Karpas-422 (cell line): ENCODE results near the gene PARD3B. TPM values are rescaled to one million over a fixed set of nuclear protein-coding genes. Genes with fewer than 3 reads are reported as not detected.

ENCODE experiments used
- DNase-seq: peaks from one replicate; pipeline ENCODE4 v3.0.0-alpha.2; 2015
- H2AFZ ChIP-seq: fragments of 200-600 bp; sonication (generic); 2 replicates; pipeline ENCODE4 v1.6.1; 2014; ENCODE audit warnings: antibody characterized with exemption, low read length, mixed read lengths
- H3K27ac ChIP-seq: fragments of 200-600 bp; sonication (generic); 2 replicates; pipeline ENCODE4 v1.5.1; 2014; ENCODE audit warnings: mild to moderate bottlenecking, low read length, moderate library complexity
- H3K27me3 ChIP-seq: fragments of 200-600 bp; sonication (generic); 2 replicates; pipeline ENCODE4 v1.6.1; 2014; ENCODE audit warnings: low read length, mixed read lengths
- H3K36me3 ChIP-seq: fragments of 200-600 bp; sonication (generic); 2 replicates; pipeline ENCODE4 v1.6.1; 2014; ENCODE audit warnings: low read length, mixed read lengths; ENCODE audit not compliant: insufficient read depth
- H3K4me1 ChIP-seq: fragments of 200-600 bp; sonication (generic); 2 replicates; pipeline ENCODE4 v1.6.1; 2014; ENCODE audit warnings: mild to moderate bottlenecking, low read length, mixed read lengths
- H3K4me2 ChIP-seq: fragments of 200-600 bp; sonication (generic); 2 replicates; pipeline ENCODE4 v1.6.1; 2014; ENCODE audit warnings: low read length, low read depth, mild to moderate bottlenecking; ENCODE audit not compliant: poor library complexity, severe bottlenecking
- H3K4me3 ChIP-seq: fragments of 200-600 bp; sonication (generic); 2 replicates; pipeline ENCODE4 v1.5.1; 2014; ENCODE audit warnings: mild to moderate bottlenecking, antibody characterized with exemption, low read length, mixed read lengths
- H3K79me2 ChIP-seq: fragments of 200-600 bp; sonication (generic); 2 replicates; pipeline ENCODE4 v1.6.1; 2014; ENCODE audit warnings: mild to moderate bottlenecking, low read length, mixed read lengths
- H3K9ac ChIP-seq: fragments of 200-600 bp; sonication (generic); 2 replicates; pipeline ENCODE4 v1.6.0; 2014; ENCODE audit warnings: low read length
- H3K9me2 ChIP-seq: fragments of 200-600 bp; sonication (generic), shearing (Covaris generic); replicated peaks from 2 replicates; pipeline ENCODE4 v1.6.0; 2014; ENCODE audit warnings: mild to moderate bottlenecking, low read length, moderate library complexity; ENCODE audit not compliant: insufficient read depth
- H3K9me3 ChIP-seq: fragments of 300-700, 200-600 bp; sonication (generic); 2 replicates; pipeline ENCODE4 v1.6.1; 2014; ENCODE audit warnings: low read length, mixed read lengths
- H4K20me1 ChIP-seq: fragments of 200-600 bp; sonication (generic); 2 replicates; pipeline ENCODE4 v1.6.1; 2014; ENCODE audit warnings: mild to moderate bottlenecking, antibody characterized with exemption, low read length, low read depth; ENCODE audit not compliant: insufficient read depth
- total RNA-seq: library from RNA; depleted of rRNA; stranded (reverse); fragments of >200 nt; shearing (Covaris generic); gene quantifications from 2 replicates; pipeline ENCODE4 v1.2.3, GENCODE V29; 2014; ENCODE audit warnings: low replicate concordance; rRNA removed

PARD3B gene, protein sequence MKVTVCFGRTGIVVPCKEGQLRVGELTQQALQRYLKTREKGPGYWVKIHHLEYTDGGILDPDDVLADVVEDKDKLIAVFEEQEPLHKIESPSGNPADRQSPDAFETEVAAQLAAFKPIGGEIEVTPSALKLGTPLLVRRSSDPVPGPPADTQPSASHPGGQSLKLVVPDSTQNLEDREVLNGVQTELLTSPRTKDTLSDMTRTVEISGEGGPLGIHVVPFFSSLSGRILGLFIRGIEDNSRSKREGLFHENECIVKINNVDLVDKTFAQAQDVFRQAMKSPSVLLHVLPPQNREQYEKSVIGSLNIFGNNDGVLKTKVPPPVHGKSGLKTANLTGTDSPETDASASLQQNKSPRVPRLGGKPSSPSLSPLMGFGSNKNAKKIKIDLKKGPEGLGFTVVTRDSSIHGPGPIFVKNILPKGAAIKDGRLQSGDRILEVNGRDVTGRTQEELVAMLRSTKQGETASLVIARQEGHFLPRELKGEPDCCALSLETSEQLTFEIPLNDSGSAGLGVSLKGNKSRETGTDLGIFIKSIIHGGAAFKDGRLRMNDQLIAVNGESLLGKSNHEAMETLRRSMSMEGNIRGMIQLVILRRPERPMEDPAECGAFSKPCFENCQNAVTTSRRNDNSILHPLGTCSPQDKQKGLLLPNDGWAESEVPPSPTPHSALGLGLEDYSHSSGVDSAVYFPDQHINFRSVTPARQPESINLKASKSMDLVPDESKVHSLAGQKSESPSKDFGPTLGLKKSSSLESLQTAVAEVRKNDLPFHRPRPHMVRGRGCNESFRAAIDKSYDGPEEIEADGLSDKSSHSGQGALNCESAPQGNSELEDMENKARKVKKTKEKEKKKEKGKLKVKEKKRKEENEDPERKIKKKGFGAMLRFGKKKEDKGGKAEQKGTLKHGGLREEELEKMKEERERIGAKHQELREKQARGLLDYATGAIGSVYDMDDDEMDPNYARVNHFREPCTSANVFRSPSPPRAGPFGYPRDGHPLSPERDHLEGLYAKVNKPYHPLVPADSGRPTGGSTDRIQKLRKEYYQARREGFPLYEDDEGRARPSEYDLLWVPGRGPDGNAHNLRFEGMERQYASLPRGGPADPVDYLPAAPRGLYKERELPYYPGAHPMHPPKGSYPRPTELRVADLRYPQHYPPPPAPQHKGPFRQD (N-terminal part only)
- total RNA-seq: not detected in 2 replicates

DNA sequence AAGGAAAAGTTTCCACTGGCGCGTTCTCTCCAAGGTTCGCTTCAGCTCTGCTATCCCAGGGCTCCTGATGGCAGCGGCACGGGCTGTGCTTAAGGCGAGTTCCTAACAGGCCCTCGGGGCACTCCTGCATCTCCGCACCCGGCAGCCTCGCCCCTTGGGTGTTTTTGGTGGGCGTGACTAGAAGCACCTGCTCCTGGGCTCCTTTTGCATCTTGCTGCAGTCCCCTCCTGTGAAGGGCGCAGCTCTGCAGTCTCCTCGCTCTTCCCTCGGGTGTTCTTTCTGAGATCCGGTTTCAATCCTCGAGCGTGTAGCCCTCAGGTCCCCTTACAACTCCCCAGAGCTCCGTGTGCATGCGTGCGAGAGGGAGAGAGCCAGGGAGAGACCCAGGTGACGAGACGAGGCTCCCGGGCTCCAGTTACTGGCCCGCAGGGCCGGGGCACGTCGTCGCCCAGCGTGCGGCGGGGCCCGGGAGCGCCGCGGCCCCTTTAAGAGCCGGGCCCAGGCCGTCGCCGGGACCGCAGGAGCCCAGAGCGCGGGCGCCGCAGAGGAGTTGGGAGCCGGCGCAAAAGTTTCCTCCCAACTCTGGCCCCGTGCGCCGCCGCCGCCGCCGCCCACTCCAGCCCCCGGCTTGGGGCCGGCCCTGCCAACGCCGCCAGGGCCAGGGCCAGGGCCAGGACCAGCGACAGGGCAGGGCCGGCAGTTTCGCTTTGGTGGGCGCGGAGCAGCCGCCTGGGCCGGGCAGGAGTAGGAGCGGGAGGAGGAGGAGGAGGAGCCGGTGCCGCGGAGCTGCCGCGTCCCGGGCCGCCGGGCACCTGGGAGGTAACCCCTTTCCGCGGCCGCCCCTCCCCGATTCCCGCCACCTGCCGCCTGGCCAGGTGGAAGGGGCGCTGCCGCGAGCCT is at the start of gene PARD3B:
Gene PARD3B (plus strand): TSS at position 515 of the 900 bp plus-strand sequence. CDS start 525 bp downstream, outside the sequence.
- Histone ChIP-seq H3K4me3 (no peak within 1 kb of the TSS), H3K4me2 (no peak within 1 kb of the TSS), H3K9ac (no peak within 1 kb of the TSS), H3K79me2 (no peaks in the 10 kb centered on the region), H3K27ac (no peak within 1 kb of the TSS), H3K9me2 (no peaks in the 10 kb centered on the region), H3K36me3 (no peaks in the 10 kb centered on the region), H2AFZ (no peak within 1 kb of the TSS), H3K4me1 (no peaks in the 10 kb centered on the region), H4K20me1 (no peaks in the 10 kb centered on the region), H3K9me3 (no peaks in the 10 kb centered on the region), H3K27me3 (no peaks in the 10 kb centered on the region)
- DNase-seq: no peak

- Histone ChIP-seq H3K4me3 (no peak overlapping the region), H3K4me2 (no peak overlapping the region), H2AFZ (no peak overlapping the region), H3K27ac (no peak overlapping the region), H3K4me1 (no peaks in the 10 kb centered on the region), H3K79me2 (no peaks in the 10 kb centered on the region), H3K27me3 (no peaks in the 10 kb centered on the region), H3K9me2 (no peaks in the 10 kb centered on the region), H3K36me3 (no peaks in the 10 kb centered on the region), H3K9me3 (no peaks in the 10 kb centered on the region), H4K20me1 (no peaks in the 10 kb centered on the region), H3K9ac (no peak overlapping the region)
- DNase-seq: no peak
These were observed 48.5 kb upstream of the PARD3B start for GRCh38 chr2:204496779-204497178.

DNA sequence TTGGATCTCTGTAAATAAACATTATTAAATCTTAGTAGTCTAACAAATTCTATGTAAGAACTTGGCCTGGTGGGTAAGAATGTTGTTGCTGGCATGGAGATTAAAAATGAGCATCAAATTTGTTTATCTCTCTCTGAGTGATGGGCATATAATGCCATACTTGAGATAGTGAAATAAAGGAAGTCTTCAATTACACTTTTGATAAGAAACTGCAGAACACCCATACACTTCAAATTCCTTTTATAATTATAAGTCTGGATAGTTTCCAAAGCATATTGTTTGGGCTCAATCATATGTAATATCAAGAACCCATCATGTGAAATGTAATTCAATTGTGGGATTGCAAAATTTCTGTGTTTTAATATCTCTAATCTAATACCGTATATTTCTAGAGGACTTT is 47.4 kb upstream of the PARD3B start:
- DNase-seq: no peak
- Histone ChIP-seq H3K79me2 (no peaks in the 10 kb centered on the region), H3K9me3 (no peaks in the 10 kb centered on the region), H3K4me2 (no peak overlapping the region), H3K36me3 (no peaks in the 10 kb centered on the region), H3K27me3 (no peaks in the 10 kb centered on the region), H3K9me2 (no peaks in the 10 kb centered on the region), H3K9ac (no peak overlapping the region), H3K27ac (no peak overlapping the region), H3K4me3 (no peak overlapping the region), H4K20me1 (no peaks in the 10 kb centered on the region), H3K4me1 (no peaks in the 10 kb centered on the region), H2AFZ (no peak overlapping the region)

DNA sequence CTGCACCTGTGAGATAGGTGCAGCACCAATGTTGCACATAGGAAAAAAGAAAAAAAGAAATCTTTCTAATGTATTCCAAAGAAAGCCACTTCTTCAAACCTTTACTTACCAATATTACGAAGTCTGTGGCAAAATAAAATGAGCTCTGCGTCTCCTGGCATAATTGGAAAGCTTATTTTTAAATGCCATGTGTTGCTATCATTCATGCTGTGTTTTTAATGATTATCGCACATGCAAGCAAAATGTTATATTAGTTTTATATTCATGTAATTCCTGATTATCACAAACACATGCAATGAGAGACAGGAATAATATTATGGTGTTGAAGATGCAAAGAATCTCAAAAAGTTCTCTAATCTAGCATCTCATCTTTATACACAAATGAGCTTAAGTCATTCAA is 47.0 kb upstream of the PARD3B start:
- no peaks in the 10 kb centered on the region for H3K9me2 ChIP-seq
- H3K4me1 ChIP-seq: no peaks in the 10 kb centered on the region
- no peak overlapping the region for H2AFZ ChIP-seq
- H3K79me2 ChIP-seq: no peaks in the 10 kb centered on the region
- H4K20me1 ChIP-seq: no peaks in the 10 kb centered on the region
- H3K9ac ChIP-seq: no peak overlapping the region
- H3K4me2 ChIP-seq: no peak overlapping the region
- H3K27ac ChIP-seq: no peak overlapping the region
- H3K36me3 ChIP-seq: no peaks in the 10 kb centered on the region
- no peaks in the 10 kb centered on the region for H3K9me3 ChIP-seq
- no peak for DNase-seq
- no peak overlapping the region for H3K4me3 ChIP-seq
- H3K27me3 ChIP-seq: no peaks in the 10 kb centered on the region

DNA sequence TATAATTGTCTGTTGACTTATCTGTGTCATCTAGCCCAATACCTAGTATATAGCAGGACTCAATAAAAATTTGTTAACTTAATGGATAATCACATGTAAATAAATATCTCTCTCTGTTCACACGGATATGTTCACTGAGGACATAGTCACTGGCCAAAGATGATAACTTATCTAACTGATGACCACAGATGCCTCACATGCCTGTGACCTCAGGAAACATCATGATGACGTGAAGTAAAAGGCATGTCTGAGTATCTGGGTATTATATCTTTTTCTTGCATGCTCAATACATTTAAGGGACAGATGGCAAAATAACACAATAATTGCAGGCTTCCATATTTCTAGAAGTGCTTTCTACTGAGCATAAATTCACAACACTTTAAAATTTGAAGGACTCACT is 41.4 kb upstream of the PARD3B start:
- no peaks in the 10 kb centered on the region for H4K20me1 ChIP-seq
- no peak overlapping the region for H3K27ac ChIP-seq
- H3K36me3 ChIP-seq: no peaks in the 10 kb centered on the region
- no peaks in the 10 kb centered on the region for H3K4me1 ChIP-seq
- no peaks in the 10 kb centered on the region for H3K9me3 ChIP-seq
- no peaks in the 10 kb centered on the region for H3K79me2 ChIP-seq
- no peaks in the 10 kb centered on the region for H3K9me2 ChIP-seq
- H3K9ac ChIP-seq: no peak overlapping the region
- no peak overlapping the region for H2AFZ ChIP-seq
- H3K27me3 ChIP-seq: no peaks in the 10 kb centered on the region
- H3K4me2 ChIP-seq: no peak overlapping the region
- DNase-seq: no peak
- H3K4me3 ChIP-seq: no peak overlapping the region

DNA sequence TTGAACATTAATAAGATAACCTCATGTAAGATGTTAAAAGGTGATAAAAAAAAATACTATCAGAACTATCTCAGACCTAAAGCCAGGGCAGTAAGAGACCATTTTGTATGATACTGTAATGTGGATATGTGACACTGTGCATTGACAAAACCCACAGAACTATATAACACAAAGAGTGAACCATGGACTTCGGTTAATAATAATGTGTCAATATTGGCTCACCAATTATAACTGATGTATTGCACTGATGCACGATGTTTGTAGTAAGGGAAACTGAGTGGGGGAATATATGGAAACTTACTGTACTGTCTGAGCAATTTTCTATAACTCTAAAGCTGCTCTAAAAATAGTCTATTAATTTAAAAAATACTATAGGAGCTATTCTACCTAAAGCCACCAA is 40.7 kb upstream of the PARD3B start:
- no peak for DNase-seq
- H2AFZ ChIP-seq: no peak overlapping the region
- no peaks in the 10 kb centered on the region for H3K9me3 ChIP-seq

GRCh38 chr2:204505488-204505887 is 39.8 kb upstream of the PARD3B start:
- Histone ChIP-seq H3K79me2 (no peaks in the 10 kb centered on the region), H3K4me3 (no peak overlapping the region), H4K20me1 (no peaks in the 10 kb centered on the region), H3K4me2 (no peak overlapping the region), H3K9ac (no peak overlapping the region), H3K9me2 (no peaks in the 10 kb centered on the region), H3K4me1 (no peaks in the 10 kb centered on the region), H3K36me3 (no peaks in the 10 kb centered on the region), H3K9me3 (no peaks in the 10 kb centered on the region), H2AFZ (no peak overlapping the region), H3K27ac (no peak overlapping the region), H3K27me3 (no peaks in the 10 kb centered on the region)
- no peak for DNase-seq

More for the DNA sequence above, 40.7 kb upstream of the PARD3B start:
- Histone ChIP-seq H4K20me1 (no peaks in the 10 kb centered on the region), H3K79me2 (no peaks in the 10 kb centered on the region), H3K27me3 (no peaks in the 10 kb centered on the region), H3K9me2 (no peaks in the 10 kb centered on the region), H3K4me2 (no peak overlapping the region), H3K27ac (no peak overlapping the region), H3K4me3 (no peak overlapping the region), H3K9ac (no peak overlapping the region), H3K4me1 (no peaks in the 10 kb centered on the region), H3K36me3 (no peaks in the 10 kb centered on the region)
